HG02571 (cell line): ENCODE data around the gene PACRG.

ENCODE experiments used
- ATAC-seq: cut with Tn5 transposase; IDR thresholded peaks from one replicate; pipeline ENCODE4 v1.9.1; 2021; ENCODE audit warnings: mild to moderate bottlenecking, moderate library complexity; ENCODE audit not compliant: unreplicated experiment

The PACRG gene

GRCh38 chr6:162773996-162774395 lies 46.2 kb downstream of the PACRG start:
- ATAC-seq: no peak

GRCh38 chr6:162777091-162777490 lies 49.3 kb downstream of the PACRG start:
- no peak for ATAC-seq

- no peak for ATAC-seq
These were observed 50.8 kb downstream of the PACRG start for GRCh38 chr6:162778603-162779002.

- ATAC-seq: no peak
These were observed 58.0 kb downstream of the PACRG start for GRCh38 chr6:162785632-162786242.

- ATAC-seq: no peak
These were observed 70.9 kb downstream of the PACRG start for GRCh38 chr6:162798546-162799266.

GRCh38 chr6:162814426-162814973 lies 86.7 kb downstream of the PACRG start:
- ATAC-seq: no peak

- ATAC-seq: no peak
These were observed 89.4 kb downstream of the PACRG start for GRCh38 chr6:162817196-162817595.

GRCh38 chr6:162819284-162819683 lies 91.5 kb downstream of the PACRG start:
- ATAC-seq: no peak

GRCh38 chr6:162821102-162821501 lies 93.3 kb downstream of the PACRG start:
- no peak for ATAC-seq

GRCh38 chr6:162825597-162825996 lies 97.8 kb downstream of the PACRG start:
- ATAC-seq: no peak

GRCh38 chr6:162829013-162829742 lies 101.4 kb downstream of the PACRG start:
- ATAC-seq: no peak

- no peak for ATAC-seq
These were observed 106.0 kb downstream of the PACRG start for GRCh38 chr6:162833776-162834175.

- ATAC-seq: no peak
These were observed 118.2 kb downstream of the PACRG start for GRCh38 chr6:162845972-162846371.

GRCh38 chr6:162846723-162847122 lies 118.9 kb downstream of the PACRG start:
- no peak for ATAC-seq

GRCh38 chr6:162849269-162849668 lies 121.5 kb downstream of the PACRG start:
- no peak for ATAC-seq

GRCh38 chr6:162852192-162852591 lies 124.4 kb downstream of the PACRG start:
- no peak for ATAC-seq

GRCh38 chr6:162852840-162853577 lies 125.2 kb downstream of the PACRG start:
- no peak for ATAC-seq

- no peak for ATAC-seq
These were observed 126.5 kb downstream of the PACRG start for GRCh38 chr6:162854228-162854627.

- ATAC-seq: no peak
These were observed 127.0 kb downstream of the PACRG start for GRCh38 chr6:162854734-162855191.

- ATAC-seq: no peak
These were observed 129.1 kb downstream of the PACRG start for GRCh38 chr6:162856885-162857284.

- ATAC-seq: no peak
These were observed 129.6 kb downstream of the PACRG start for GRCh38 chr6:162857326-162857725.
